Esophagus squamous epithelium (tissue), 5 donors: ENCODE results near the gene ATL1. TPM values are rescaled to one million over a fixed set of nuclear protein-coding genes. Genes with fewer than 3 reads are reported as not detected.

Experiments
- DNase-seq: peaks from one replicate; lab custom pipeline; 2025; lab: John Stamatoyannopoulos, UW
- H3K27ac ChIP-seq, 4 donors: fragments of 200-600 bp; sonication (generic); one replicate each; pipeline ENCODE4 v1.5.1; 2016 to 2019; ENCODE audit warnings: mild to moderate bottlenecking in 1 of 4
- H3K27me3 ChIP-seq, 4 donors: fragments of 200-600 bp; sonication (generic); 1 replicate in 3 of 4; 2 replicates in 1 of 4; pipeline versions ENCODE4 v1.5.1 to v1.6.0; 2017 to 2021; ENCODE audit warnings: antibody characterized with exemption in 1 of 4
- H3K36me3 ChIP-seq, 3 donors: fragments of 200-600 bp; sonication (generic); one replicate each; pipeline ENCODE4 v1.5.1; 2016 to 2019
- H3K4me1 ChIP-seq, 3 donors: fragments of 200-600 bp; sonication (generic); one replicate each; pipeline ENCODE4 v1.5.1; 2017 to 2019
- H3K4me3 ChIP-seq, 4 donors: fragments of 200-600 bp; sonication (generic); 1 replicate in 3 of 4; 2 replicates in 1 of 4; pipeline ENCODE4 v1.5.1; 2016 to 2019; ENCODE audit warnings: mild to moderate bottlenecking in 2 of 4, moderate library complexity in 1 of 4
- H3K9me3 ChIP-seq, 3 donors: fragments of 200-600 bp; sonication (generic); one replicate each; pipeline ENCODE4 v1.5.1; 2016 to 2019
- POLR2A ChIP-seq, 4 donors: fragments of 450-650 bp; IDR thresholded peaks; one replicate each; pipeline ENCODE4 v1.6.1; 2017; ENCODE audit warnings: antibody characterized with exemption in 4 of 4, mild to moderate bottlenecking in 4 of 4, moderate library complexity in 3 of 4
- intact Hi-C: fragments of 100-400 bp; cut with DNase I; formaldehyde crosslinking; loops from one replicate; pipeline ENCODE4 v1.15.0; 2022
- small RNA-seq, 4 donors: library from RNA; depleted of rRNA; stranded (forward); fragments of <200 nt; gene quantifications; one replicate each; pipeline ENCODE3, GENCODE V24; 2016
- total RNA-seq, 4 donors: library from RNA; depleted of rRNA; stranded (reverse); fragments of >200 nt; gene quantifications; one replicate each; pipeline ENCODE4 v1.1.0, GENCODE V29; 2016
- donor health status: DM: yes; HTN: yes; CAD: no.

Gene ATL1
- total RNA-seq, 4 donors from 2014 or later: 3.3 to 7.3 (median 6.0) TPM

GRCh38 chr14:50679674-50680073, 119.7 kb downstream of the ATL1 start:
- intact Hi-C loops: no loop called here
- H3K4me1 ChIP-seq: peaks cover 0 to 17% (median 11%) of the 10 kb centered on the region in 3 donors

More at GRCh38 chr14:50679674-50680073, 119.7 kb downstream of the ATL1 start:
- Histone ChIP-seq H3K9me3 (no peaks in the 10 kb centered on the region), H3K36me3 (no peaks in the 10 kb centered on the region), H3K27me3 (no peaks in the 10 kb centered on the region), H3K4me3 (no peak overlapping the region), H3K27ac (no peak overlapping the region)
- no peak for DNase-seq
- TF ChIP-seq POLR2A (IDR thresholded peaks at IDR 0.05): no peak

Small RNA genes within 50 kb of the gene (small RNA-seq; reads per million reads assigned to genes)
- 0 reads per million in 4 donors for gene RN7SL452P
- 0 reads per million in 4 donors for gene SNRPGP1

Other genes with a start within 250 kb of the ATL1 start
- 10 to 100 TPM in 2 of 4 donors, 1 to 10 TPM in 2; 6.5 to 14.2 (median 9.3) TPM for gene L2HGDH, start 247.9 kb upstream of the ATL1 start, total RNA-seq
- gene DMAC2L, start 247.8 kb upstream of the ATL1 start, total RNA-seq: 10 to 100 TPM; 13.4 to 21.7 (median 16.6) TPM
- 10 to 100 TPM in 3 of 4 donors, 1 to 10 TPM in 1; 2.9 to 16.6 (median 11.5) TPM for gene CDKL1, start 163.3 kb upstream of the ATL1 start, total RNA-seq
- gene MAP4K5, start 27.6 kb upstream of the ATL1 start, total RNA-seq: 100 to 1,000 TPM in 3 of 4 donors, 10 to 100 TPM in 1; 73.6 to 143 (median 124) TPM
- 10 to 100 TPM; 13.5 to 25.0 (median 19.2) TPM for gene SAV1, start 108.2 kb downstream of the ATL1 start, total RNA-seq